T-helper 22 cell (primary cell): ENCODE measurements around the gene TRPV5.

Source experiments
- DNase-seq: peaks from one replicate; pipeline ENCODE4 v3.0.0-alpha.2; 2020; ENCODE audit warnings: low read depth

TRPV5 gene

GRCh38 chr7:142908921-142909890 lies 24.3 kb downstream of the TRPV5 start:
- DNase-seq = no peak

GRCh38 chr7:142908290-142908689 lies 25.3 kb downstream of the TRPV5 start:
- DNase-seq = no peak

- DNase-seq = no peak
Measured at GRCh38 chr7:142906643-142907042, 26.9 kb downstream of the TRPV5 start.

GRCh38 chr7:142905759-142906158 lies 27.8 kb downstream of the TRPV5 start:
- DNase-seq = no peak

GRCh38 chr7:142904128-142904527 lies 29.4 kb downstream of the TRPV5 start:
- DNase-seq = no peak

- no peak for DNase-seq
Measured at GRCh38 chr7:142901426-142902259, 31.9 kb downstream of the TRPV5 start.

GRCh38 chr7:142899661-142900060 lies 33.9 kb downstream of the TRPV5 start:
- DNase-seq = no peak

- DNase-seq = no peak
Measured at GRCh38 chr7:142898377-142899170, 35.0 kb downstream of the TRPV5 start.

- DNase-seq = no peak
Measured at GRCh38 chr7:142897691-142898090, 35.9 kb downstream of the TRPV5 start.

GRCh38 chr7:142896741-142897379 lies 36.7 kb downstream of the TRPV5 start:
- DNase-seq = no peak

- no peak for DNase-seq
Measured at GRCh38 chr7:142896151-142896550, 37.4 kb downstream of the TRPV5 start.

- no peak for DNase-seq
Measured at GRCh38 chr7:142894985-142895593, 38.5 kb downstream of the TRPV5 start.

- DNase-seq = no peak
Measured at GRCh38 chr7:142894112-142894984, 39.2 kb downstream of the TRPV5 start.

GRCh38 chr7:142892951-142893350 lies 40.6 kb downstream of the TRPV5 start:
- no peak for DNase-seq

GRCh38 chr7:142891490-142892082 lies 42.0 kb downstream of the TRPV5 start:
- no peak for DNase-seq

GRCh38 chr7:142890874-142891485 lies 42.6 kb downstream of the TRPV5 start:
- no peak for DNase-seq

GRCh38 chr7:142889816-142890215 lies 43.7 kb downstream of the TRPV5 start:
- DNase-seq = no peak

- no peak for DNase-seq
Measured at GRCh38 chr7:142887282-142888015, 46.1 kb downstream of the TRPV5 start.

GRCh38 chr7:142886866-142887265 lies 46.7 kb downstream of the TRPV5 start:
- DNase-seq = no peak
